GM19395 (cell line): ENCODE data around the gene PELI3.
A peak's percentile ranks its signal among the peaks of the same experiment; 100 is the strongest.
"Not testable (repeated sequence)": the region's sequence is repeated elsewhere in the genome, so short reads cannot be mapped to it uniquely, and the experiment has no call there.

Experiments used
- ATAC-seq: cut with Tn5 transposase; IDR thresholded peaks from one replicate; pipeline ENCODE4 v1.9.1; 2021; ENCODE audit warnings: mild to moderate bottlenecking, moderate library complexity; ENCODE audit not compliant: unreplicated experiment

The PELI3 gene

GRCh38 chr11:66447012-66447411 lies 19.7 kb upstream of the PELI3 start:
- no peak for ATAC-seq

GRCh38 chr11:66448523-66448922 lies 18.2 kb upstream of the PELI3 start:
- no peak for ATAC-seq

DNA sequence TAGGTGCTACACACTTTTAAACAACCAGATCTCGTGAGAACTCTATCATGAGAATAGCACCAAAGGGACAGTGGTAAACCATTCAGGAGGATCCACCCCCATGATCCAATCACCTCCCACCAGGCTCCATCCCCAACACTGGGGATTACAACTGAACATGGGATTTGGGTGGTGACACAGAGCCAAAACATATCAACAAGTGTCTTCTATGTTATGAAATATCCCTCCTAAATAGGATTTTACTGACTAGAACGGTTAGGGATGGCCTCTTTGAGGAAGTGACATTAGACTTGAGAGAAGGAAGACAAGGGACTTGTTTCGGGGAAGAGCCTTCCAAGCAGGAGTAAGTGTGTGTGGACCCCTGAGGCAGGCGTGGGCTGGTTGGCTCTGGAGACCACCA lies 16.1 kb upstream of the PELI3 start:
- no peak for ATAC-seq

- ATAC-seq: no peak
Measured at GRCh38 chr11:66451663-66452062, 15.0 kb upstream of the PELI3 start.

DNA sequence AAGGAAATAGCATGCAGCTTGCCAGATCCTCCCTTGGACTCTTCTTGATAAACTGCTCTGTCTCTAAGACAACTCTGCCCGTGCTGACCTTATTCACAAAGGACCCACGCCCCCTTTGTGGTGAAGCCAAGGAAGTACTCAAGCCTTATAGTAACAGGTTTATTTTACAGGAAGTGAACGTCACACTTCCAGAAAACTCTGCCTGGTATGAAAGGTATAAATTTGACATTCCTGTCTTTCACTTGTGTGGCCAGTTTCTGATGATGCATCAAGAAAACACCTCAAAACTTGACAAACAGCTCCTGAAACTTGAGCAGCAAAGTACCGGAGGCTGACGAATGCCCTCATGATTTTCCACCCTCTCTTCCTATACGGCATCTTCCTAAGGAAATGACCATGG lies 12.5 kb upstream of the PELI3 start:
- no peak for ATAC-seq

GRCh38 chr11:66454828-66455227 lies 11.9 kb upstream of the PELI3 start:
- no peak for ATAC-seq

GRCh38 chr11:66457826-66458225 lies 8.9 kb upstream of the PELI3 start:
- ATAC-seq: no peak

DNA sequence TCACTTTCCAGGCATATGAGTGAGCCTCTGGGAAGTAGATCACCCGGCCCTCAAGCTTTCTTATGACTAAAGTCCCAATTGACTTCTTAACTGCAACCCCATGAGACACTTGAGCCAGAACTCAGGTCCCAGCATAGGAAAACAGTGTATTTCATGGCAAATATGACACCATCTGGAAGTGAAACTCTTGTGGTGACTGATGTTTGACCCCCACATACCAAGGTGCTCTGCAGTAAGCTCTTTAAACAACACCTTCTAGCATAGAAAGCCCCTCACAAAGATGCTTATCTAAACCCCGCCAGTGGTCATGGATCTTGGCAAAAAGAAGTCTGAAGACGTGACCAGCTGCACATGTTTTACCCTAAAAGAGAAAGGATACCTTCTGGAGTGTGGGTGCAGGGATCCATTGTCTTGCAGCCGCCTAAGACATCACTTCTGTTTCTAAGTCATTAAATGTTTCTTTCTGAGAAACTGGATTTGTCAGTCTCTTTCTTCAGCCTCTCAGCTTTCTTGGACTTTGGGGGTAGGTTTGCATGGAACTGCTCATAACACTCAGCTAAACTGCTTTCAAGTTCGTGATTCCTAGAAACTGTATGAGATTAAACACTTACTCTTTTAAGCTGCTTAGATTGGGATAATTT lies 7.4 kb upstream of the PELI3 start:
- no peak for ATAC-seq

DNA sequence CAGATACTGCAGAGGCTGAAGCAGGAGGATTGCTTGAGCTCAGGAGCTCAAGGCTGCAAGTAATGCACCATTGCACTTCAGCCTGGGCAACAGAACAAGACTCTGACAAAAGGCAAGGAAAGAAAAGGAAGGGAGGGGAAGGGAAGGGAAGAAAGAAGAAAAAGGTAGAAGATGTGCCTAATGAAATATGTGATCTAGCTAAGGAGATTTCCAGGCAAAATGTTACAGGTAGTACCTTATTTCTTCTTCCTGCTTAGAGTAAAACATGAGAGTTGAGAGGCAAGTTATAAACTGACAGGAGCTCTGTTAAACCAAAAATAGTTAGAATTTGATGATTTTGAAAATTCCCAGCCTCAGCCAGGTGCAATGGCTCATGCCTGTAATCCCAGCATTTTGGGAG lies 4.7 kb upstream of the PELI3 start:
- ATAC-seq: no peak

DNA sequence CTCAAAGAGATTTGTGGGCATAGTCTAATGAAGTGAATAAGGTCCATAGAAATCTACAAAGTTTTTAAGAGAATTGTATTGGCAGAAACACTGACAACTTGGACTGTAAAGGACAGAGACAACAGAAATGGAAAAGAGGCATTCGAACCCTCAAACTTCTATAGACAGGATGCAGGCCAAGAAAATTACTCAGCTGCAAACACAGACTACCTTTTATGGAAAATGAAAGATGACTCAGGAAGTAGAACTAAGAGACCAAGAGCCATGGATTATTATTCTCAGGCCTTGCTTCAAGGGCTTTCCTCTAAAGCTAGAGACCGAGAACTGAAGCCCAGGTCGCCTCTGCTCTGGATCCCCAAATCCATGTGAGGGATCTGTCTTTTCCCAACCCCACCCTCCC lies 3.8 kb upstream of the PELI3 start:
- no peak for ATAC-seq

DNA sequence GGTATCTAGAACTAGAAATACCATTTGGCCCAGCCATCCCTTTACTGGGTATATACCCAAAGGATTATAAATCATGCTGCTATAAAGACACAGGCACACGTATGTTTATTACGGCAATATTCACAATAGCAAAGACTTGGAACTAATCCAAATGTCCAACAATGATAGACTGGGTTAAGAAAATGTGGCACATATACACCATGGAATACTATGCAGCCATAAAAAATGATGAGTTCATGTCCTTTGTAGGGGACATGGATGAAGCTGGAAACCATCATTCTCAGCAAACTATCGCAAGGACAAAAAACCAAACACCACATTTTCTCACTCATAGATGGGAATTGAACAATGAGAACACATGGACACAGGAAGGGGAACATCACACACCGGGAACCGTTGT lies 2.6 kb upstream of the PELI3 start:
- ATAC-seq: not testable (repeated sequence)

- ATAC-seq: no peak
Measured at GRCh38 chr11:66464916-66465315, 1.8 kb upstream of the PELI3 start.

DNA sequence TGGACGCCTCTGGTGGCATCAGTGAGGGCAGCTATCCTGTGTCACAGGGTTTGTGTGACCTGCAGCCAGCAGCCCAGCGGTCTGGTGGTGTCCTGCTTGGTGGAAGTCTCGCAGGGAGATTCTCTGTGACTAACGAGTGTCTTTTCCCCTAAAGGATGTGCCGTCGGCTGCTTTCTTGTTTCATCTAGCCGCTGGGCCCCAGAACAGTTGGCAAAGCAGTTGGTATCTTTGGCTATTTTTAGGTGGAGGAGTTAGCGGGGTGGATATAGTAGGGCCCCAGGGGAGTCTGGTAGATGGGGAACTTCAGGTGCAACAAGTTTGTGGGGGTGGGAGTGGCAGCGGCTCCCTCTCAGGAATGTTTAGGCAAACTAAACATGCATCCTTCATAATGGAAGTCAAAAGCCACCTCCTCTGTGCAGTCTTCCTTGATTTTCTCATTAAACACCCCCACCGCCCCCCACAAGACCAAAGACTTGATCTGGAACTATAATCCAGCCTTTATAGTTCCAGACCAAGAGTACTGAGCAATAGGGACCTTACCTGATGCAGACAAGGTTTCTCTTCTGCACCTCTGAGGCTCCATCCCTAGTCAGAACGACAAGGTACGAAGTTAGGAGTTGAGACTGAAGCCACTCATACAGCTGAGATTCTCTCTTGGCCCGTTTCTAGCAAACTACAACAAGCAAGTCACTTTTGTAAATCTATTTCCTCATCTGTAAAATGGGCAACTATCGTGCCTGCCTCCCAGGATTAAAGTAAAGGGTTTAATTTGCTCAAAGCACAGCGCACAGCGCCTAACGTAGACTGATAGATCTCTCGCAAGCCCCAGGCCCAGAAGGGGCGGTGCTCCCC lies 1.1 kb upstream of the PELI3 start:
- ATAC-seq: no peak

DNA sequence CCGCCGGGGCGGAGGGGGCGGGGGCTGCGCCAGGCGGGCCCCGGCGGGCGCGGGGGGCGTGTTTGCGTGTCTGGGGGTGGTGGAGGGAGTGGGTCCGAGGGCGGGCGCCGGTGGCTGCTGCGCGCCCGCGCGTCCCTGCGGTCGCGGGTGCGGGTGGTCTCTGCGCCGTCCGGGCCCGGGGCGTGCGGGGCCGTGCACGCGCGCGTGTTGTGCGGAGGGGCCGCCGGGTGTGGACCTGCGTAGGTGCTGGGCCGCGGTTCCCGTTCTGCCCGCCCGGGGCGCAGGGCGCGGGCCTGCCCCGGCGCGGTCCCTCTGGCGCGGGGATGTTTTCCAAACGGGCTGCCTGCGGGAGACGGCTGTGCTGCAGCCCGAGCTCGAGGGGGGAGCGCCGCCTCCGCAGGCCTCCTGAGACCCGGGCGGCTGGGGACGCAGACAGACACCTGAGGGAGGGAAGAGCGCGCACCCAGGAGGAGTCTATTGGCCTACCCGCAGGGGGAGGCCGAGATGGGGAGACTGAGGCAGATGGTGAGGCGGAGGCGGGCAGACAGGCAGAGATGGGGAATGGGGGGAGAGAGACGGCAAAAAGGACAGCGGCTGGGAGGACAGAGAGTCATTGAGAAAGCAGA lies 442 bp downstream of the PELI3 start:
- ATAC-seq: peak; percentile 42

DNA sequence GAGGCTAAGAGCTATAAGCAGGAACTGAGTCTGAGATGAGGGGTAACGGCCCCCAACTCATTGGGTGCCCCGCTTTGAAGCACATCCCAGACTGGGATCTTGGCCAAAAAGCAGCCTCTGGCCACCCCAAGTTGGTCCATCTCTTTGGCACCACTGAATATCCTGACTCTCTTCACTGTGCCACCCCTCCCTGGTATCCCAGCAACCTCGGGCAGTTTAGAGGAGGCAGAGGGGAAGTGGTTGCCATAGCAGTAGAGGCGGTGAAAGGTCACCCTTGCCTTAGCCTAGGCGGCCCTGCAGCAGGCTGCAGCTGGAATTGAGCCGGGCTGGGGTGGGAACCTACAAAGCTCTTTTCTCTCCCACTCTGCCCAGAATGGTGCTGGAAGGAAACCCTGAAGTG lies 1.1 kb downstream of the PELI3 start:
- no peak for ATAC-seq

- no peak for ATAC-seq
Measured at GRCh38 chr11:66468691-66469090, 2.0 kb downstream of the PELI3 start.

GRCh38 chr11:66469441-66469840 lies 2.7 kb downstream of the PELI3 start:
- no peak for ATAC-seq

GRCh38 chr11:66470015-66470414 lies 3.3 kb downstream of the PELI3 start:
- ATAC-seq: no peak

DNA sequence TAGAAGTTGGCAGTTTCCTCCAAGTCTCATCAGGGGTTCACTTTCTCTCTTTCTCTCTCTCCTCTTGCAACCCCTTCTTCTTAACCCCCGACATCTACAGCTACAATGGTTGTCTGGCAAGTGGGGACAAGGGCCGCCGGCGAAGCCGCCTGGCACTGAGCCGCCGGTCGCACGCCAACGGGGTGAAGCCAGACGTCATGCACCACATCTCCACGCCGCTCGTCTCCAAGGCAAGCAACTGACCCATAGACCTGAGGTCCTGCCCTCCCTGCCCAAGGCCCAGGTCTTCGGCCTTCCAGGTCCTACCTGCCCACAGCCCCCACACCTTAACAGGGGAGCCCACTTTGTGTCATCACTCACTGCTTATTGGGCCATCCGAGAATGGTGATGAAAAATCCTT lies 4.4 kb downstream of the PELI3 start:
- ATAC-seq: no peak

DNA sequence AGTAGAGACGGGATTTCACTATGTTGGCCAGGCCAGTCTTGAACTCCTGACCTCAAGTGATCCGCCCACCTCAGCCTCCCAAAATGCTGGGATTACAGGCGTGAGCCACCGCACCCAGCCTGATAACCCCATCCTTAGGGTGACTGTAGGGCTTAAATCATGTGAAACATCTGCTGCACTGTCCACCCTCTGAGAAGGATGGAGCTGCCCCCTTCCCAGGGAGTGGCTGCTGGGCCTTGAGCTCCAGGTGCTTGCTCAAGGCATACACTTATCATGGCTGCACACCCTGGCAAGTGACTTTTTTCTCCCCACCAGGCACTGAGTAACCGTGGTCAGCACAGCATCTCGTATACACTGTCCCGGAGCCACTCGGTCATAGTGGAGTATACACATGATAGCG lies 5.3 kb downstream of the PELI3 start:
- no peak for ATAC-seq

- ATAC-seq: no peak
Measured at GRCh38 chr11:66473167-66473566, 6.5 kb downstream of the PELI3 start.
